Stimulated activated CD8-positive, alpha-beta memory T cell treated with anti-CD3 and anti-CD28 coated beads, Interleukin-4, amount 100 ng/mL, for 48 hours (primary cell): ENCODE results near the gene COL15A1.
A peak's percentile ranks its signal among the peaks of the same experiment; 100 is the strongest.
"Not testable (repeated sequence)": the region's sequence is repeated elsewhere in the genome, so short reads cannot be mapped to it uniquely, and the experiment has no call there.

ENCODE experiments used
- DNase-seq: peaks from one replicate; pipeline ENCODE4 v3.0.0-alpha.2; 2020

The COL15A1 gene

DNA sequence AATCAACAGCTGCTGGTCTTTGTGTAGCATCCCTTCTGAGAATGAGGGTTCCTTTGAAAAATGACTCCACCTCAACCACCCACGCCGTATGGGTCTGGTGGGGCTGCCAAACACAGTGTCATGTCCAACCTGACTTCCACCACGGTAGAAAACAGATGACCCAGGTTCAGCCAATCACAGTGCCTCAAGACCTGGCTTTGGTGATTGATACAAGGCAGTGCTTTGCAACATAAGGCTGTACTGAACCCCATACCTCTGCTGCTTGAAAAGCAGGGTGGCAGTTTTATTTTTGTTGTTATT, 149.7 kb downstream of the COL15A1 start:
- DNase-seq = peak; percentile 59

DNA sequence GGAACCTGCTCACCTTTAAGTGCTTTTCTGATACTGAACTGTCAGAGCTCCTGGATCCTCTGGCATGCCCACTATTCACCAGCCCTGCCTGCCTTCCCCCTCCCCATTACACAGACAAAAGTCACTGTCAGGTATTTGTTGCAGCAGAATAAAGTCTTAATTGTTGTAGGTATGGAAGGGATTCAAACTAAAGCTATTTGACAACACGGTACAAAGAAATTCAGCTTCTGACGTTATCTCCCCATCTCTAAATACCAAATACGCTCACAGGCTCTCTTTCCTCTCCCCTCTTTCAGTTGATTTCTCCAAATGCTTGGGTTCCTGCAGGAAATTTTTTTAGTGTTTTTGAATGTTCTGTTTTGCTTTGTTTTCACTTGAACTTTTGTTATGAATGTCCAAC, 151.9 kb downstream of the COL15A1 start:
- DNase-seq = no peak

DNA sequence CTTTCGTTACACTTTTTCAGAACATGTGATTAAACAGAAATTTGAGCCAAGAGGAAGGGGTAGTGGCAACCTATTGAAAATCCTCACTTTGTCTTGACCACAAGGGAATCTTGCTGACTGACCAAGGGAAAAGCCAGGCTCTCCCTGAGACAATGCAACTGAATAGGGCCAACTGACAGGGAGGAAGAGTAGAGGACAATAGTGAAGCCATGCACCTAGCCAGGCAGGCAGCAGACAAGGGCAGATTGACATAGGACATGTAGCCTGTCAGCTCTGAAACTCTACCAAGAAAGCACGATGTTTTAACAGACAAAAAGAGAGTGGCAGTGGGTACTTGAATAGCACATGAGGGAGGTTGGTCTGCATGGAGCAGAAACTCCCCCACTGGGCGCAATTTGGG, 152.7 kb downstream of the COL15A1 start:
- DNase-seq = no peak

DNA sequence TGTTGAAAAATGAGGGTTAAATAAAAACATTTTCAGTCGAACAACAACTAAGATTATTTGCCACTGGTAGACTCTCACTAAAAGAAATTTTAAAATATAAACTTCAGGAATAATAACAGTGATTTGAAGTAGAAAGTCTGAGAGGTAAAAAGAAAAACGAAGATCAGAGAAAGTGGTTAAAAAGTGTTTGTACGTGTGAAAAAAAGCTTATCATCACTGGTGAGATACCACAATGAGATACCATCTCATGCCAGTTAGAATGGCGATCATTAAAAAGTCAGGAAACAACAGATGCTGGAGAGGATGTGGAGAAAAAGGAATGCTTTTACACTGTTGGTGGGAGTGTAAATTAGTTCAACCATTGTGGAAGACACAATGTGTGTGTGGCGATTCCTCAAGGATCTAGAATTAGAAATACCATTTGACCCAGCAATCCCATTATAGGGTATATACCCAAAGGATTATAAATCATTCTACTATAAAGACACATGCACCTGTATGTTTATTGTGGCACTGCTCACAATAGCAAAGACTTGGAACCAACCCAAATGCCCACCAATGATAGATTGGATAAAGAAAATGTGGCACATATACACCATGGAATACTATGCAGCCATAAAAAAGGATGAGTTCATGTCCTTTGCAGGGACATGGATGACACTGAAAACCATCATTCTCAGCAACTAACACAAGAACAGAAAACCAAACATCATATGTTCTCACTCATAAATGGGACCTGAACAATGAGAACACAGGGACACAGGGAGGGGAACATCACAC, 156.3 kb downstream of the COL15A1 start:
- DNase-seq = not testable (repeated sequence)

DNA sequence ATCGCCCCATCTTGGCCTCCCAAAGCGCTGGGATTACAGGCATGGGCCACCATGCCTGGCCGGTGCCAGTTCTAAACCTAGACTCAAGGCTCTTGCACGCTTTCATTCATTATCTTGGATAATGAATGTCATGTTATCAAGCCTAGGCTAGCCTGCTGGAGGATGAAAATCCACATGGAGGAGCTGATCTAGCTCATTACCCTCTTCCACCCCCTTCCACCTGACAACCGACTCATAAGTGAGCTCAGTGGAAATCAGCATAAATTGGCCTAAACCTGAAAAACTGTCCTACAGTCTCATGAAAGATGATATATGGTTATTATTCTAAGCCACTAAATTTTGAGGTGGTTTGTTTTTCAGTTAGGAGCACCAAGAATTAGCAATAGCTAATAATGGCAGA, 157.6 kb downstream of the COL15A1 start:
- DNase-seq = no peak

DNA sequence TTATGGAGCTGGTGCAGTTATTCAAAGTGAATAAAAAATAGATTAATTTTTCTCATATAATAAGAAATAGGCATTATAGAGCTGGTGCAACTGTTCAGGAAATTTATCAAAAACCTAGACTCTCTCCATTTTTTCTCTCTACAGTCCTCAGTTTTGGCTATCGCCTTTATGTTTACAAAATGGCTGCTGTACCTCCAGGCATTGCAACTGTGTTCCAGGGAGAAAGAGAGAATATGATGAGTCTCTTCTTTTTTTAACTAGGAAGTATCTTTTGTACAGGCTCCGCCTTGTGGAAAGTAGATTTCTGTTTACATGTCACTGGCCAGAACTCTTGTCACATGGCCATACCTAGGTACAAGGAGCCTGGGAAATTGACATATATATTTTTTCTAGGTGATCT, 158.1 kb downstream of the COL15A1 start:
- no peak for DNase-seq

DNA sequence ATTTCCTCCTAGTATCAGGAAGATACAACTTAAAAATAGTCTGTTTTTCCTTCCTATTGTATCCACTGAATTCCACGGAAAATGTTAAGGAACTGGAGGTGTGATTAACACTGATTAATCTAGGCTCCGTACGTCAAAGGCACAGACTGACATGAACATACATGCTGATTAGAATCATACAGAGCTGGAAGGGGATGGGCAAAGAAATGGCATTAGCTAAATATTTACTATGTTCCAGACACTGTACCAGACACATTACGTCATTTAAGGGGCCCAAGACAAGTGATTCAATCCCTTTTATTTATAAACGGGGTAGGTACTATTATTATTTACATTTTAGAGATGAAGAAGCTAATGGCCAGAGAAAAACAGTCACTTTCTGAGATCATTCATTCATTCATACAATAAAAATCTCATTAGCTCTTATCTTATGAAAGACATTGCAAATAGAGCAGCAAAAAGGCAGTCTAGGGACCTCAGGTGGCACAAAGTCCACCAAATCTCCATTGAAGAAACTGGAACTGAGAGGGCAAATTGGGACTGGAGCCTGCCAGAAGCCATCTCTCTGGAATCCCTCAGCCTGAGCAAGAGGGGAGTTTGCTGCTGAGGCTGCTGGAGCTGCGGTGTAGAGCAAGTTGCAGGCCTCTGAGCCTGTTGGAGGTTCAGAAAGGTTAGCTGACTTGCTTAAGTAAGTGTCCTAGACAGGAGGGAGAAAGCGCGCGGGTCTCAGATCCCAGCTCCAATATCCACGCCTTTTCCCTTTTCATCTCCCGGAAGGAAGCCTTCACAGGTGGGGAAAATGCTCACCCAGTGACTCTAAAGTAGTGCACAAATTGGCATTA, 159.6 kb downstream of the COL15A1 start:
- no peak for DNase-seq

DNA sequence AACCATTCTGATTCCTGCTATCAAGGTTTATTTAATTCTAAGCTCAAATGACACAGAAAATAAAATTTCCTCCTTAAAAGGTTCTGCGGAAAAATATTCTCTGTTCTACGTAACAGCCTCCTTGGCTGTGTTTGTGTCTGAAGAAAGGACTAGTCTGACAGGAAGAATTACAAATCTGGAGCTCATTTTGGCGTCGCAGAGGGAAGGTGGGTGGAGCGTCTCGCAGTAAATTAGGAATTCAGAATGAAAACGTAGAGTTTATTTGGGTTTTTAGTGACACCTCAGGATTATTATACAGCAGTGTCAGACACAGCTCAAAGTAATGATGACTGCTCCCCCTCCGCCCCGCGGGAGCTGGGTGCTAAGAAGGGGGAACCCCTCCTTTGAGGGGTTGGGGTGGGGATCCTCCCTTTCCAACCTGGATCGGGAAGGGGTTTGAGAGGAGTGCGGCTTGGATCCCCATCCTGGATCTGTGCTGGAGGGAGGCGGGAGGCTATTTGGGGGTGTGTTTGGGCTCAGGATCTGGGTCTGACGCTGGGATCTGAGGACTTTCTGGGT, 160.3 kb downstream of the COL15A1 start:
- DNase-seq = no peak

DNA sequence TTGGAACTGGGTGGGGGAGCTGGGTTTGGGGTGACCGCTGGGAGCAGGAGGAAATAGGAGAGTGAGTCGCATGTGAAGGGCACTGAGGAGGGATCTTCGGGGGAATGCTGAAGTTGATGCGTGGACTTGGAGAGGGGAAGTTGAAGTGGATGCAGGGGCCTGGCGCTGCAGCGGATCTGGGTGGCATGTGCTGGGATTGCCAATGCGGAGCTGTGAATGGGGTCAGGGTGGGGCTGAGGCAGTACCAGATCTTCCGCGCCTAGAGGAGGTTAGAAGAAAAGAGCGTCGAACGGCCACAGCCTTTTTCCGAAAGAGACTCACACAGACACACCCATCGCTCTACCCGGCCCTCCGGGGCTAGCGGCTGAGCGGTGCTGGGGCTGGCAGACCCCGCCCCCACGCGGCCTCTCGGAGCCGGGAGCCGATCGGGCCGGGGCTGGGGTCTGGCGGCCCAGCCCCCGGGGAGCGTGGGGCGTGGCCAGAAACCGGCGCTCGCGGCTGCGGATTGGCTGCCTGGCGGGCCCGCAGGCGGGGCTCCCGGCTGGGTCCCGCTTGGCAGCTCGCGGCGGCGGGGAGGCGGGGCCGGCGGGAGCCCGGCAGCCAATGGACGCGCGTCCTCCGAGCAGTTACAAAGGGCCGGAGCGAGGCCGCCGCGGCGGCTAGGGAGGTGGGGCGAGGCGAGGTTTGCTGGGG, 160.9 kb downstream of the COL15A1 start, which contains the start of gene TGFBR1:
Gene TGFBR1, plus strand, starts transcription at position 655 of the 693 bp plus-strand sequence. CDS start 93 bp downstream, outside the sequence.
- DNase-seq = peak; percentile 92

DNA sequence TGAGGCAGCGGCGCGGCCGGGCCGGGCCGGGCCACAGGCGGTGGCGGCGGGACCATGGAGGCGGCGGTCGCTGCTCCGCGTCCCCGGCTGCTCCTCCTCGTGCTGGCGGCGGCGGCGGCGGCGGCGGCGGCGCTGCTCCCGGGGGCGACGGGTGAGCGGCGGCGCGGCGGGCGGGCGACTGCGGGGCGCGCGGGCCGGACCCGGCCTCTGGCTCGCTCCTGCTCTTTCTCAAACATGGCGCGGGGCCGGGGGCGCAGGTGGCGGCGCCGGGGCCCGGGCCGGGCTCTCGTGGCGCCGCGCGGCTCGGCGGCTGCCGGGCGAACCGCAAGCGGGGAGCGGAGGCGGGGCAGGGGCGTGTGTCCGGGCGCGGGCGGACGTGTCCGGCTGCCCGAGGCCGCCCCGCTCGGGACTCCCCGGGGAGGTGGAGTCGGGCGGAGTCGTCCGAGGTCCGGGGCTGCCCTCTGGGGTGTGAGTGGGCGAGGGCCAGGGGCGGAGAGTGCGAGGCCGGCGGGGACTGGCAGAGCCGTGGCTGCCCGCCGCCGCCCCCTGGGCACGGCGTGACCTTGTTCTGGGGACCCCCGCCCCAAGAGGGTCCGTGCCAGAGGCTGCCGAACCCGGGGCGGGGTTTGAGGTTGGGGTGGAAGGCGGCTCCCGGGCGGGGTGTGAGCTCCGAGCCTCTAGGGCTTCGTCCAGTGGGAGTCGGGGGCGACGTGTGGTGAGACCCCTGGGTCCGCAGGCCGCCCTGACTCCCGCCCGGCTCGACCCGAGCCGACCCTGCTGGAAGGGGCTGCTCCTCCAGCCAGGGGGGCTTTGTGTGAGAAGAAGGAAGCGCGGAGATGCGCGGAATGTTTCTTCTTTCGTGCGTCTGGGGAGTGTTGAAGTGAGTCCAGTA, 161.7 kb downstream of the COL15A1 start:
- peak; percentile 59 for DNase-seq

DNA sequence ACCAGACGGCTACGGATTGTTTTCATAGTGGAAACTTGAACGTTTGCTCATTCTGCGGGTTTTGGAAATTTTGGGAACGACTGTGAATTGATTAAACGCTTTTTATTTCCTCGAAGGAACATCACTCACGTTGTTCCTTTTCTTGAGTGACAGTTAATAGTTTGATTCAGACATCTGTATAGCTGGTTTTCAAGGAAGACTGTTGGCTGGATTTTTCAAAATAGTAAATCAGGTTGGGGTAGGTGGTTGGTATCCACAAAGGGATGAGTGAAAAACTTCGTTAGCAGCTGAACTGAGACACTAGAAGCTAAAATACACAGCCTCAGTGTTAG, 162.3 kb downstream of the COL15A1 start:
- DNase-seq = no peak

DNA sequence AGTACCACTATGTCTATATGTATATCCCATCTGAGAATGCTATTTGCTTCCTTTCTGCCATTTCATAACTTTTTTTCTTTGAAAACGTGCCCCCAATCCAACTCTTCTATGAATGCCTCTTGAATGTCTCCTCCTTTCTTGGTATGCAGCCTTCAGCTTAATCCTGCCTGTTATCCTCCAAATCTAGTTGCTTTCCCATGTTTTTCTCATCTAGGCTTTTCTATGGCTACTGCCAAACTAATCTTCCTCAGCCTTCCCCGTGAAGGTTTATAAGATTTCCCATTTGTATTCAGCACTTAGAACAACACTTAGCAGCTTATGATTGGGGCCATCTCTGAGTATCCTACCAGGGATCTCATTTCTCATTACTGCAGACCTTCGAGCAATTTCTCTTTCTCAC, 163.7 kb downstream of the COL15A1 start:
- no peak for DNase-seq

DNA sequence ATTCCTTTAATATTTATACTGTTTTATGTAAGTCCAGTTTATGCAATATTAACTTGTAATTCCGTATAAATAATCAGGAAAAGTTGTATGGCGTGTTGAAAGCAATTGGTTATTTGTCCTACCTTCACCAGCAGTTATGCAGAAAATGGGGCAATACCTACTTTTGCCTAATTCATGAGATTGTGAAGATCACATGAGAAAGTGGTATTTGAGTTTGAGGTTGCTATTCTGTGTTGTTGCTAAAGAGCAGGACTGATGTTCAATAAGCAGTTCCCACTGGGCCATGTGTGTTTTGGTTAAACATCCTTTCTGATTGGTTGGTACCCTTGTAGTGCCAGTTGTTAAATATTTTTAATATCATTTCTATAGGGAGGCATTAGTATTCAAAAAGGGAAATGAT, 164.4 kb downstream of the COL15A1 start:
- DNase-seq = no peak

DNA sequence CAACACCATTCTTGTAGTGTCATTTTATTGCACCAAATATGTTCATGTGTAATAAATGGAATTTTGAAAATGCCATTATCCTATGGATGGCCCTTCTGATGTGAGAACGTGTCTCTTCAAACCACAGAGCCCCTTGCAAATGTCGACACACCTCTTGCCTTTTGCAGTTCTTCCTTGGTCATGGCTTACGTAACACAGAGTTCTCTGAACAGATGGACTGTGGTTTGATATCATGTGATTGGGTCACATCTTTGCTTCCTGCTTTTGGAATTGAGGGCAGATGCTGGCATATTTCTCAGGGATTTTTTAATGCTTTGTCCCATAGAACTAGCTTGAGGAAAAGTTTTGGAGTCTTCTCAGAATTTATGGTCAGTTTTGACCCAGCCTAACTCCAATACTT, 165.8 kb downstream of the COL15A1 start:
- DNase-seq = no peak

DNA sequence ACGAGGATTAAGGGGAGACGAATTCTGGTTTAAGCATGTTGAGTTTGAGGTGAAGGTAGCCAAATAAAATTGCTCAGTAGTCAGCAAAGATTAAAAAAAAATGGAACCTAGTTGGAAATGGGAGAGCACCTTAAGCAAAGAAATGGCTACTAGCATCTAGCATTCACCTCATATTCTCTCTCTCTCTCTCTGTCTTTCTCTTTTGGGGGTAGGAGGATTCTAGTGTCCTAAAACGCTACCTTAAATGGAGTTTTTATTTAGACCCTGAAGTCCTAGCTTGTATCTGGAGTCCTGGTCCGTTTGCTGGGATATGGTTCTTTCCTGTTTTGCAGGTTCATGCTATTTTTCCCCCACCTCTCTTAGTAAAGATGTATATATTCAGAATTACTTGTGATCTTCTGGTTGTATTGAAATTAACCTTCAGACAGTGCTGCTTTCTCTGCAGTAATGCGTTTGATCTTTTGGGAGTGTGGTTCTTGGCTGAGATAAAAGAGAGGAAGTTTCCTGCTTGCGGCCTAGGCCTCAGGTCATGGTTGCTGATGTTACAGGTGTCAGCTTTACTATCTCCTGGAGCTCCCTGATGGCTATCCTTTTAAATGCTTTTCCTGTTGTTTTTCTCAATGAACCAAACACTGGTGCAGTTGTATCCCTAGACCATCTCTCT, 169.2 kb downstream of the COL15A1 start:
- DNase-seq = no peak

DNA sequence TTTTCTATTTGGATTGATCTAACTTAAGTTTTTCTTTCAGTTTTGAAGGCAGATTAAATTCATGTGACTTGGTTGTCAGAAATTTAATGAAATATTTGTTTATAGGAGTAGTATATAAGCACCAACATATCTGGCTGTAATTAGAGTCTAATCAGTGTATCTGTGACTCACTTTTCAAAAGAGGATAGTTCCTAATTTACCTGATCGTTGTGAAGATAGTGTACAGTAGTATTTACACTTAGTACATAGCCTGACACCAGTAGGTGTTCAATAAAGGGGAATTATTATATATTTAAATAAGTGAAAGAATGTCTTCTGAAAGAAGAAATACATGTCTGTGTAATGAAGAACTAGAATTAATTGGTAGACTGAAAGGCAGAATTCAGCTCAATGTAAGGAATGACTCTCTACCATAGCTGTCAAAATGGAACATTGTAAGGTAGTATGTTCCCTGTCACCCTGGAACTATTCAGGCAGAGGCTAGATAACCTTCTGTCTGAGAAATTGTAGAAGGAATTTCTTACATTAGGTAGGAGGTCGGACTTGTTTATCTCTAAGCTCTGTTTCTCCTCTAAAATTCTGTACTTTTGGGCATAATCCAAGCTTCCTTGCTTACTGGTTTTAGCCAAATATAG, 169.8 kb downstream of the COL15A1 start:
- DNase-seq = no peak

DNA sequence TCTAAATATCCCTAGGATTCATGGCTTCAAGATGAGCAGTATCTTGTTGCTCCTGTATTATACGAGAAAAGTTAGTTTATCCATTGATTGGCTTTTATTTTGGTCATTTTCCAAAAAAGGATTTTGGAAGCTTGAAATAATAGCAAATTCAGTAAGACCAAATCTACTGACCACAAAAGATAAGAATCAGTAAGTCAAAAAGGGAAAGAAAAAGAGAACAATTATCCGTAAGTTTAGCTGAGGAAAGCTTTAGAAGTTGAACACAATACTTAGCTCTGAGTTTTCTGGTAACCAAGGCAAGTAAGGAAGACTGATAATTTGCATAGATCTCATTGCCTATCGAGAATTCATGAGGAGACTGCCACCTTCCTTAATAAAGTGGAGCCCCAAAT, 170.3 kb downstream of the COL15A1 start:
- no peak for DNase-seq

DNA sequence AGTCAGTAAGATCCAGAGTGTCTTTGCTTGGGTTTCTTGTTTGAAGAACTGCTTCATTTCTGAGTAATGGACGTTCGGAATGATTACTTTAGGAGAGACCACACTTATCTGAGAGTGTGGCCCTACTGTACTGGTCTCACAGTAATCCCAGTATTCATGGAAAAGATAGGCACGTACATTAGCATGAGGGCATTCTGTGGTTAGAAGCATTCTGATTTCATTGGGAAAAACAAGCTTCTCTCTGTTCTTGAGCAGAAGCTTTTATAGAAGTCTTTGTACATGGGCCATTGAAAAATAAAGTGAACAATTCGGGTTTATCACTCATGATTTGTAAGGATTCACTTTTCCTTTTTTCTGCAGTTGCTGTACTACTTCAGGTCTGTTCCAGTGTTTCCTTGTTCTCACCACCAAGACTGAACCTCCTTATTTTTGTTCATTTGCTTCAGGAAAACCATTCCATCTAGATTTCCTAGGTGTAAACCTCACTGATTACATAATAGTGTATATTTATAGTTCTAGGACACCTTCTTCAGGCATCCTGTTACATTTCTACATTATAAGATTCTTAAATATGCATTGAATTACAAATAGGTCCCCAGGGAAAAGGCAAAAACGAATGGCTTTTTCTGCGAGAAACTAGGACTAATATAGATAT, 171.3 kb downstream of the COL15A1 start:
- DNase-seq = no peak

DNA sequence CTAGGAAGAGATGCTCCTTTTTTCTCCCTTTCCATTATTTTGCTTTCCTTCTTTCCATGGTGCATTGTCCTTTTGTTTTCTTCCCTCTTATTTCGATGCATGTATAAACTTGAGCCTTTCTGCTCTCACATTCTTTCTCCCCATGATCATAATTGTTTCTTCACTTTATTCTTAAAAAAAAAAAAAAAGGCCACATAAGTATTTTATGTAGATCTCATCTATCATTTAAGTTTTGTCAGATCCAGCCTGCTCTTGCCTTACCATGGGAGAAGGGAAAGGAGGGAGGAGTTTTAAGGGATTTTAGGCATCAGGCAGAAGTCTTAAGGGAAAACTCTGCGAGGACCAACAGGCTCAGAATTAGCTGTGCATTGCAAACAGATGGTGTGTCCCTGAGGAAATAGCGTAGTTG, 172.3 kb downstream of the COL15A1 start:
- DNase-seq = no peak

DNA sequence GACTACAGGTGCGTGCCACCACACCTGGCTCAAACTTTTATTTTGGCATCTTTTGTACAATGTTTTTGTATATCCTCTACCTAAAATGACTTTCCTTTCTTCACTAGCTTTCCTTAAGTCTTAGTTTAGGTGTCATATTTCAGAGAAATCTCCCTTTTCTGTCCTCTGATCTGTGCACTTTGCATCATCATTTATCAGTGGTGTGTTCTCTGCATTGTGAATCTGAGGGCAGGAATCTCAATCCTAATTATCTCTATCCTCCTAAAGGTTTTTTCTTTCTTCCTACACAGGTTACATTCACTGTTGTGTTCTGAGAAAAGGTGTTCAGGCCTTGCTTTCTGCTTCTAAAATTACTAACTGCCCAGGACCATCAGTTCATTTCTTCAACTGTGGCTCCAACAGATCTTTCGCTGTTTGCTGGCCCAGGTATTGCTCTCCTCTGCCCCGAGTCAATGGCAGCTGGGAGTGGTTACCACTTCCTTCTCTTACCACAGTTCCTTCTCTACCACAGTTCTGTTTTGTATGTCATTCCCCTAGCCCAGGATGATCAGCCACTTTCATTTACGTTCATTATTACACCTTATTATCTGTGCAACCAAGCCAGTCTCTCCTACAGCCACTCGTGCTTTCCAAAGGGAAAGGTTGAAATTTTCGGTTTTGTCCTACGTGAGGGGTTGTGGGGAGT, 175.2 kb downstream of the COL15A1 start:
- DNase-seq = peak; percentile 60
